OCI-LY7 (cell line): Measurements from ENCODE around the gene EXTL1.

ENCODE experiments used
- CTCF ChIP-seq: fragments of 200-600 bp; sonication (generic); conservative IDR thresholded peaks from 2 replicates; pipeline ENCODE4 v1.5.1; 2014; ENCODE audit warnings: mild to moderate bottlenecking, antibody characterized with exemption, low read length, moderate library complexity, mixed read lengths
- EZH2phosphoT487 ChIP-seq: fragments of 200-600 bp; sonication (generic); IDR thresholded peaks from 2 replicates; pipeline ENCODE4 v1.6.1; 2018; ENCODE audit warnings: low read depth, borderline replicate concordance, mild to moderate bottlenecking, mixed run types, antibody characterized with exemption, low read length, moderate library complexity, mixed read lengths

GRCh38 chr1:26036756-26037281 lies 15.2 kb downstream of the EXTL1 start:
- no peak for TF ChIP-seq EZH2phosphoT487
- no peak for TF ChIP-seq CTCF
